OCI-LY3 (cell line): Measurements from ENCODE around the gene SPTSSB.

ENCODE experiments used
- H2AFZ ChIP-seq: fragments of 200-600, 300-600 bp; shearing (Covaris generic); 2 replicates; pipeline ENCODE4 v1.6.0; 2014; ENCODE audit warnings: antibody characterized with exemption, low read depth, low read length
- H3K27ac ChIP-seq: fragments of 200-600, 300-600 bp; sonication (generic); 2 replicates; pipeline ENCODE4 v1.5.1; 2014; ENCODE audit warnings: mild to moderate bottlenecking, low read length, moderate library complexity, mixed read lengths
- H3K27me3 ChIP-seq: fragments of 200-600, 300-600 bp; sonication (generic); 2 replicates; pipeline ENCODE4 v1.6.1; 2014; ENCODE audit warnings: low read depth, low read length, mixed read lengths
- H3K36me3 ChIP-seq: fragments of 200-600, 300-600 bp; sonication (generic); replicated peaks from 2 replicates; pipeline ENCODE3; 2014; ENCODE audit warnings: low read depth, low read length, mixed read lengths
- H3K4me1 ChIP-seq: fragments of 300-600, 200-600 bp; sonication (generic); 2 replicates; pipeline ENCODE4 v1.6.1; 2014; ENCODE audit warnings: low read length, mixed read lengths
- H3K4me2 ChIP-seq: fragments of 200-600, 300-600 bp; sonication (generic); 2 replicates; pipeline ENCODE4 v1.6.1; 2014; ENCODE audit warnings: low read length, mixed read lengths
- H3K4me3 ChIP-seq: fragments of 300-600, 200-600 bp; sonication (generic); 2 replicates; pipeline ENCODE4 v1.5.1; 2014; ENCODE audit warnings: antibody characterized with exemption, mild to moderate bottlenecking, low read length, moderate library complexity
- H3K79me2 ChIP-seq: fragments of 300-600, 200-600 bp; shearing (Covaris generic); 2 replicates; pipeline ENCODE4 v1.6.1; 2014; ENCODE audit warnings: mild to moderate bottlenecking, low read length, mixed read lengths
- H3K9ac ChIP-seq: fragments of 300-600, 200-600 bp; shearing (Covaris generic); 2 replicates; pipeline ENCODE4 v1.6.0; 2014; ENCODE audit warnings: mild to moderate bottlenecking, low read length, moderate library complexity
- H3K9me3 ChIP-seq: fragments of 200-600, 300-600 bp; shearing (Covaris generic); 2 replicates; pipeline ENCODE4 v1.6.1; 2014; ENCODE audit warnings: low read length, mixed read lengths; ENCODE audit not compliant: insufficient read depth
- H4K20me1 ChIP-seq: fragments of 200-600, 300-600 bp; sonication (generic); 2 replicates; pipeline ENCODE4 v1.6.1; 2016; ENCODE audit warnings: low read length, mixed read lengths; ENCODE audit not compliant: insufficient read depth
- CTCF ChIP-seq: fragments of 200-600, 300-600 bp; sonication (generic); IDR thresholded peaks from 2 replicates; pipeline ENCODE4 v1.5.1; 2014; ENCODE audit warnings: antibody characterized with exemption, low read length, low read depth
- EZH2phosphoT487 ChIP-seq: fragments of 200-600 bp; shearing (Covaris generic); IDR thresholded peaks from 2 replicates; pipeline ENCODE4 v1.6.1; 2018; ENCODE audit warnings: antibody characterized with exemption, mixed run types, low read depth

Gene SPTSSB

GRCh38 chr3:161395115-161396012 is 24.0 kb upstream of the SPTSSB start:
- H3K79me2 ChIP-seq: no peaks in the 10 kb centered on the region
- no peaks in the 10 kb centered on the region for H3K9me3 ChIP-seq
- H3K4me1 ChIP-seq: no peaks in the 10 kb centered on the region; the same call in 1 of the 2 replicates
- no peaks in the 10 kb centered on the region for H4K20me1 ChIP-seq
- H2AFZ ChIP-seq: no peak overlapping the region
- H3K4me3 ChIP-seq: no peak overlapping the region
- no peaks in the 10 kb centered on the region for H3K36me3 ChIP-seq
- TF ChIP-seq EZH2phosphoT487 (no peak), CTCF (no peak)
- no peaks in the 10 kb centered on the region for H3K27me3 ChIP-seq
- H3K9ac ChIP-seq: no peak overlapping the region
- H3K4me2 ChIP-seq: no peak overlapping the region
- no peak overlapping the region for H3K27ac ChIP-seq

- no peaks in the 10 kb centered on the region for H3K79me2 ChIP-seq
- H3K4me1 ChIP-seq: peaks cover 10% of the 10 kb centered on the region
- H3K27me3 ChIP-seq: no peaks in the 10 kb centered on the region
- TF ChIP-seq EZH2phosphoT487 (no peak), CTCF (no peak)
- no peak overlapping the region for H3K4me3 ChIP-seq
- H3K4me2 ChIP-seq: no peak overlapping the region
- no peak overlapping the region for H2AFZ ChIP-seq
- no peak overlapping the region for H3K9ac ChIP-seq
- H3K27ac ChIP-seq: no peak overlapping the region
- H4K20me1 ChIP-seq: no peaks in the 10 kb centered on the region
- peaks cover 6% of the 10 kb centered on the region; the same call in 1 of the 2 replicates for H3K9me3 ChIP-seq
- H3K36me3 ChIP-seq: no peaks in the 10 kb centered on the region
These were observed 22.5 kb upstream of the SPTSSB start for GRCh38 chr3:161393803-161394202.

GRCh38 chr3:161393310-161393709 is 22.0 kb upstream of the SPTSSB start:
- Histone ChIP-seq H3K4me2 (no peak overlapping the region), H3K27ac (no peak overlapping the region), H4K20me1 (no peaks in the 10 kb centered on the region), H3K4me1 (peaks cover 15% of the 10 kb centered on the region), H3K4me3 (no peak overlapping the region), H3K27me3 (no peaks in the 10 kb centered on the region), H3K36me3 (no peaks in the 10 kb centered on the region), H3K9me3 (peaks cover 6% of the 10 kb centered on the region; the same call in 1 of the 2 replicates), H3K79me2 (no peaks in the 10 kb centered on the region), H2AFZ (no peak overlapping the region), H3K9ac (no peak overlapping the region)
- TF ChIP-seq CTCF (no peak), EZH2phosphoT487 (no peak)

- Histone ChIP-seq H3K4me1 (peaks cover 16% of the 10 kb centered on the region), H3K36me3 (no peaks in the 10 kb centered on the region), H3K79me2 (no peaks in the 10 kb centered on the region), H3K9me3 (peaks cover 6% of the 10 kb centered on the region; the same call in 1 of the 2 replicates), H2AFZ (no peak overlapping the region), H3K4me2 (no peak overlapping the region), H3K4me3 (no peak overlapping the region), H3K9ac (no peak overlapping the region), H3K27ac (no peak overlapping the region), H3K27me3 (no peaks in the 10 kb centered on the region), H4K20me1 (no peaks in the 10 kb centered on the region)
- no peak for TF ChIP-seq CTCF
- no peak for TF ChIP-seq EZH2phosphoT487
These were observed 21.5 kb upstream of the SPTSSB start for GRCh38 chr3:161392853-161393252.
